ENCODE data around the gene SEMA6C. TPM values are rescaled to one million over a fixed set of nuclear protein-coding genes. Genes with fewer than 3 reads are reported as not detected.

Gene SEMA6C
- total and polyA plus RNA-seq, 2 of the 13 experiments (the other 11 are each of a cell fraction or from before 2014, with no cell fraction given), result 1.4 to 2.9 TPM

DNA sequence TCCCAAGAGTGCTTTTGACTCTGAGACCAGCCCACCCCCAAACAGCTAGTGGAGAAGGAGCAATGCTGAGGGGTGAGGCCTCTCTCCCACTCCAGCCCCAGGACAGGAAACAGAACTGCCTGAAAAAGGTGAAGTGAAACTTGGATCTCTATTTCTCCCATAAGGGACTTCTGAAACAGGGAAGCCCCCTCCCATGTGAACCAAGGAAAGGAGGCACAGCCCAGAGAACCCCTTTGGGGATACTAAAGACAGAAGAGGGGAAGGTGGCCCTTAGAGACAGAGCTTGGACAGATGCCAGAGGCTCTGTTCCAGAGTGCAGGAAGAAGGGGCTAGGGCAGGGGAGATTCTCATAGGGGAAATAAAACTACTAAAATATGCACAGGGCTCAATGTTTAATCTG, 12.9 kb upstream of the SEMA6C start (continued):
- TF ChIP-seq, protein P1, sequence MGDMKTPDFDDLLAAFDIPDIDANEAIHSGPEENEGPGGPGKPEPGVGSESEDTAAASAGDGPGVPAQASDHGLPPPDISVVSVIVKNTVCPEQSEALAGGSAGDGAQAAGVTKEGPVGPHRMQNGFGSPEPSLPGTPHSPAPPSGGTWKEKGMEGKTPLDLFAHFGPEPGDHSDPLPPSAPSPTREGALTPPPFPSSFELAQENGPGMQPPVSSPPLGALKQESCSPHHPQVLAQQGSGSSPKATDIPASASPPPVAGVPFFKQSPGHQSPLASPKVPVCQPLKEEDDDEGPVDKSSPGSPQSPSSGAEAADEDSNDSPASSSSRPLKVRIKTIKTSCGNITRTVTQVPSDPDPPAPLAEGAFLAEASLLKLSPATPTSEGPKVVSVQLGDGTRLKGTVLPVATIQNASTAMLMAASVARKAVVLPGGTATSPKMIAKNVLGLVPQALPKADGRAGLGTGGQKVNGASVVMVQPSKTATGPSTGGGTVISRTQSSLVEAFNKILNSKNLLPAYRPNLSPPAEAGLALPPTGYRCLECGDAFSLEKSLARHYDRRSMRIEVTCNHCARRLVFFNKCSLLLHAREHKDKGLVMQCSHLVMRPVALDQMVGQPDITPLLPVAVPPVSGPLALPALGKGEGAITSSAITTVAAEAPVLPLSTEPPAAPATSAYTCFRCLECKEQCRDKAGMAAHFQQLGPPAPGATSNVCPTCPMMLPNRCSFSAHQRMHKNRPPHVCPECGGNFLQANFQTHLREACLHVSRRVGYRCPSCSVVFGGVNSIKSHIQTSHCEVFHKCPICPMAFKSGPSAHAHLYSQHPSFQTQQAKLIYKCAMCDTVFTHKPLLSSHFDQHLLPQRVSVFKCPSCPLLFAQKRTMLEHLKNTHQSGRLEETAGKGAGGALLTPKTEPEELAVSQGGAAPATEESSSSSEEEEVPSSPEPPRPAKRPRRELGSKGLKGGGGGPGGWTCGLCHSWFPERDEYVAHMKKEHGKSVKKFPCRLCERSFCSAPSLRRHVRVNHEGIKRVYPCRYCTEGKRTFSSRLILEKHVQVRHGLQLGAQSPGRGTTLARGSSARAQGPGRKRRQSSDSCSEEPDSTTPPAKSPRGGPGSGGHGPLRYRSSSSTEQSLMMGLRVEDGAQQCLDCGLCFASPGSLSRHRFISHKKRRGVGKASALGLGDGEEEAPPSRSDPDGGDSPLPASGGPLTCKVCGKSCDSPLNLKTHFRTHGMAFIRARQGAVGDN (CRISPR knock-in tag; IDR thresholded peaks at IDR 0.05), result no peak
- TF ChIP-seq KDM6A (CRISPR knock-in tag; IDR thresholded peaks at IDR 0.05; ENCODE audit: low read depth) (no peak), ZFP36L1 (CRISPR knock-in tag; IDR thresholded peaks at IDR 0.05) (no peak), PRMT3 (CRISPR knock-in tag; IDR thresholded peaks at IDR 0.05; ENCODE audit: borderline replicate concordance, low read depth) (no peak), TP53 (CRISPR knock-in tag; conservative IDR thresholded peaks at IDR 0.05) (no peak), MLLT10 (CRISPR knock-in tag; IDR thresholded peaks at IDR 0.05) (no peak)
- TF ChIP-seq, protein P2, sequence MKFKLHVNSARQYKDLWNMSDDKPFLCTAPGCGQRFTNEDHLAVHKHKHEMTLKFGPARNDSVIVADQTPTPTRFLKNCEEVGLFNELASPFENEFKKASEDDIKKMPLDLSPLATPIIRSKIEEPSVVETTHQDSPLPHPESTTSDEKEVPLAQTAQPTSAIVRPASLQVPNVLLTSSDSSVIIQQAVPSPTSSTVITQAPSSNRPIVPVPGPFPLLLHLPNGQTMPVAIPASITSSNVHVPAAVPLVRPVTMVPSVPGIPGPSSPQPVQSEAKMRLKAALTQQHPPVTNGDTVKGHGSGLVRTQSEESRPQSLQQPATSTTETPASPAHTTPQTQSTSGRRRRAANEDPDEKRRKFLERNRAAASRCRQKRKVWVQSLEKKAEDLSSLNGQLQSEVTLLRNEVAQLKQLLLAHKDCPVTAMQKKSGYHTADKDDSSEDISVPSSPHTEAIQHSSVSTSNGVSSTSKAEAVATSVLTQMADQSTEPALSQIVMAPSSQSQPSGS (CRISPR knock-in tag; IDR thresholded peaks at IDR 0.05), result no peak
- TF ChIP-seq, protein P3, sequence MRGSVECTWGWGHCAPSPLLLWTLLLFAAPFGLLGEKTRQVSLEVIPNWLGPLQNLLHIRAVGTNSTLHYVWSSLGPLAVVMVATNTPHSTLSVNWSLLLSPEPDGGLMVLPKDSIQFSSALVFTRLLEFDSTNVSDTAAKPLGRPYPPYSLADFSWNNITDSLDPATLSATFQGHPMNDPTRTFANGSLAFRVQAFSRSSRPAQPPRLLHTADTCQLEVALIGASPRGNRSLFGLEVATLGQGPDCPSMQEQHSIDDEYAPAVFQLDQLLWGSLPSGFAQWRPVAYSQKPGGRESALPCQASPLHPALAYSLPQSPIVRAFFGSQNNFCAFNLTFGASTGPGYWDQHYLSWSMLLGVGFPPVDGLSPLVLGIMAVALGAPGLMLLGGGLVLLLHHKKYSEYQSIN (CRISPR knock-in tag; IDR thresholded peaks at IDR 0.05; ENCODE audit: borderline replicate concordance), result no peak
